Peyer's patch (tissue), 4 donors: ENCODE data around the gene ARHGAP1. TPM values are rescaled to one million over a fixed set of nuclear protein-coding genes. Genes with fewer than 3 reads are reported as not detected.

Source experiments
- DNase-seq, 3 donors: peaks; one replicate each; pipeline ENCODE4 v3.0.0-alpha.2; 2017 to 2019
- H3K27ac ChIP-seq, 4 donors: fragments of 200-600 bp; sonication (generic); one replicate each; pipeline ENCODE4 v1.5.1; 2016 to 2019
- H3K27me3 ChIP-seq, 2 donors: fragments of 200-600 bp; sonication (generic); one replicate each; pipeline ENCODE4 v1.5.1; 2019
- H3K36me3 ChIP-seq, 3 donors: fragments of 200-600 bp; sonication (generic); one replicate each; pipeline ENCODE4 v1.5.1; 2016 to 2019
- H3K4me1 ChIP-seq, 4 donors: fragments of 200-600 bp; sonication (generic); one replicate each; pipeline ENCODE4 v1.5.1; 2016 to 2019
- H3K4me3 ChIP-seq, 4 donors: fragments of 200-600 bp; sonication (generic); 1 replicate in 3 of 4; 2 replicates in 1 of 4; pipeline ENCODE4 v1.5.1; 2016 to 2019; ENCODE audit warnings: mild to moderate bottlenecking in 1 of 4
- H3K9me3 ChIP-seq, 4 donors: fragments of 200-600 bp; sonication (generic); one replicate each; pipeline ENCODE4 v1.5.1; 2016 to 2019; ENCODE audit warnings: mild to moderate bottlenecking in 1 of 4
- CTCF ChIP-seq, 6 experiments: fragments of 450-650 bp in 4 of 6; fragments of 200-600 bp in 2 of 6; sonication (generic) in 1 of 6; IDR thresholded peaks; one replicate each; pipeline ENCODE4 v1.5.1; 2017 to 2019; ENCODE audit warnings: antibody characterized with exemption in 6 of 6, mild to moderate bottlenecking in 3 of 6, moderate library complexity in 1 of 6
- POLR2A ChIP-seq, 2 donors: fragments of 450-650 bp; IDR thresholded peaks; one replicate each; pipeline ENCODE4 v1.5.1; 2017; ENCODE audit warnings: antibody characterized with exemption in 2 of 2, mild to moderate bottlenecking in 2 of 2, moderate library complexity in 2 of 2
- total RNA-seq, 4 donors: library from RNA; depleted of rRNA; stranded (reverse); fragments of >200 nt; gene quantifications; one replicate each; pipeline ENCODE4 v1.1.0, GENCODE V29; 2016

Gene ARHGAP1
- total RNA-seq, 4 donors from 2014 or later, result 52.0 to 85.8 (median 62.7) TPM

DNA sequence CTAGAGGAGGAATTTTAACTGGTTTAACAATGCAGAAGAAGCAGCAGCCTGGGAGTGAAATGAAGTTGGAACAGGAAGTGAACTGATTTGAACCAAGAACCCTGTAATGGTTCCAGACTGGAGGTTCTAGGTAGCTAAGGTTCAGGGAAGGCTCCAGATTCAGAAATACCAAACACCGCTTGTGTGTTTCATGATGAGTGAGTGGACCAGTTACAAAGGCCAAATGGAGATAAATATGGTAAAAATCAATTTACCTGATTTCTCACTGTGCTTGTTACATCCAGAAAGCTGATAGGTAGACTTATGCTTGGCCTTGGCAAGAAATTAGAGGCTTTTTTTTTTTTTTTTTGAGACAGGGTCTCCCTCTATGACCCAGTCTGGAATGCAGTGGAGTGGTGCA is 70.2 kb downstream of the ARHGAP1 start:
- no peak for DNase-seq
- Histone ChIP-seq H3K27ac (no peak overlapping the region), H3K4me1 (no peaks in the 10 kb centered on the region), H3K4me3 (no peak overlapping the region), H3K27me3 (no peaks in the 10 kb centered on the region), H3K9me3 (no peaks in the 10 kb centered on the region), H3K36me3 (peaks cover 0 to 62% (median 0%) of the 10 kb centered on the region in 3 donors)
- no peak for TF ChIP-seq CTCF (IDR thresholded peaks at IDR 0.05)
- TF ChIP-seq POLR2A (IDR thresholded peaks at IDR 0.05), result no peak

- Histone ChIP-seq H3K4me1 (no peaks in the 10 kb centered on the region), H3K36me3 (peaks cover 0 to 65% (median 0%) of the 10 kb centered on the region in 3 donors), H3K4me3 (no peak overlapping the region), H3K27ac (no peak overlapping the region), H3K27me3 (no peaks in the 10 kb centered on the region), H3K9me3 (no peaks in the 10 kb centered on the region)
- TF ChIP-seq POLR2A (IDR thresholded peaks at IDR 0.05), result no peak
- TF ChIP-seq CTCF (IDR thresholded peaks at IDR 0.05), result no peak
- DNase-seq, result no peak
Observed at GRCh38 chr11:46628961-46629360, 71.5 kb downstream of the ARHGAP1 start.

Other genes starting within 250 kb of the ARHGAP1 start
- gene AMBRA1, start 106.6 kb downstream of the ARHGAP1 start, total RNA-seq, result 10 to 100 TPM; 28.9 to 61.6 (median 41.6) TPM
- 1 to 10 TPM; 3.3 to 4.4 (median 4.1) TPM for gene HARBI1, start 83.4 kb downstream of the ARHGAP1 start, total RNA-seq
- gene ATG13, start 83.1 kb downstream of the ARHGAP1 start, total RNA-seq, result 100 to 1,000 TPM in 2 of 4 donors, 10 to 100 TPM in 2; 86.5 to 119 (median 106) TPM
- gene ZNF408, start 412 bp upstream of the ARHGAP1 start, total RNA-seq, result 10 to 100 TPM in 1 of 4 donors, 1 to 10 TPM in 3; 6.3 to 20.0 (median 8.4) TPM
- under 1 TPM in 1 of 4 donors, not detected in 3; 0.53 TPM for gene F2, start 18.6 kb upstream of the ARHGAP1 start, total RNA-seq
- 10 to 100 TPM; 23.8 to 75.1 (median 26.7) TPM for gene CKAP5, start 145.7 kb upstream of the ARHGAP1 start, total RNA-seq
- gene LRP4, start 217.9 kb upstream of the ARHGAP1 start, total RNA-seq, result 10 to 100 TPM; 37.1 to 62.5 (median 44.4) TPM
- gene CSTPP1, start 236.1 kb upstream of the ARHGAP1 start, total RNA-seq, result 10 to 100 TPM; 31.8 to 42.1 (median 39.1) TPM